WTC11 (cell line): ENCODE data around the gene SLC2A4RG. TPM values are rescaled to one million over a fixed set of nuclear protein-coding genes. Genes with fewer than 3 reads are reported as not detected.

ENCODE experiments used
- ATAC-seq: fragments of 200-7000 bp; cut with Tn5 transposase; 2 replicates; pipeline ENCODE4 v1.10.0; 2021; ENCODE audit warnings: mild to moderate bottlenecking, moderate library complexity
- CTCF ChIA-PET: fragments of 300-600 bp; sonication (Branson Sonifier 250); formaldehyde crosslinking; loops from one replicate; lab custom pipeline; 2021; ENCODE audit warnings: antibody characterized with exemption; lab: Charles Lee
- POLR2A ChIA-PET: fragments of 350-600 bp; sonication (Branson Sonifier 250); formaldehyde crosslinking; loops from one replicate; lab custom pipeline; 2021; ENCODE audit warnings: antibody characterized with exemption; lab: Charles Lee
- DNase-seq: peaks from one replicate; pipeline ENCODE4 v3.0.0; 2021; ENCODE audit warnings: low spot score
- H3K27ac Mint-ChIP-seq: 2 replicates; pipeline ENCODE4 v1.8.0; 2021; ENCODE audit warnings: mixed read lengths
- H3K27me3 Mint-ChIP-seq: 2 replicates; pipeline ENCODE4 v1.8.0; 2021; ENCODE audit warnings: low read depth, mild to moderate bottlenecking, moderate library complexity, mixed read lengths
- H3K36me3 Mint-ChIP-seq: 2 replicates; pipeline ENCODE4 v1.8.0; 2021; ENCODE audit warnings: mixed read lengths
- H3K4me1 Mint-ChIP-seq: 2 replicates; pipeline ENCODE4 v1.8.0; 2022; ENCODE audit warnings: mixed read lengths
- H3K4me3 Mint-ChIP-seq: 2 replicates; pipeline ENCODE4 v1.8.0; 2021; ENCODE audit warnings: mild to moderate bottlenecking, moderate library complexity, mixed read lengths
- H3K9me3 Mint-ChIP-seq: 2 replicates; pipeline ENCODE4 v1.8.0; 2021; ENCODE audit warnings: mixed read lengths
- ATF6 ChIP-seq: sonication (generic); formaldehyde crosslinking; IDR thresholded peaks from 2 replicates; pipeline ENCODE4 v1.8.1; 2023; ENCODE audit warnings: mild to moderate bottlenecking, missing genetic modification reagents
- CDX4 ChIP-seq: fragments of 250-450 bp; sonication (Bioruptor Pico); IDR thresholded peaks from 2 replicates; pipeline ENCODE4 v1.9.0; 2021; ENCODE audit warnings: moderate library complexity, mild to moderate bottlenecking, inconsistent platforms, borderline replicate concordance
- CREB1 ChIP-seq: sonication (generic); formaldehyde crosslinking; IDR thresholded peaks from 2 replicates; pipeline ENCODE4 v1.8.0; 2023; ENCODE audit warnings: mild to moderate bottlenecking, missing genetic modification reagents
- E2F5 ChIP-seq: sonication (generic); formaldehyde crosslinking; IDR thresholded peaks from 2 replicates; pipeline ENCODE4 v1.8.1; 2022; ENCODE audit warnings: mild to moderate bottlenecking, moderate library complexity, missing genetic modification reagents
- HMGXB4 ChIP-seq: sonication (generic); formaldehyde crosslinking; IDR thresholded peaks from 2 replicates; pipeline ENCODE4 v1.8.1; 2023; ENCODE audit warnings: mild to moderate bottlenecking, moderate library complexity, missing genetic modification reagents
- OVOL2 ChIP-seq: fragments of 250-450 bp; sonication (Bioruptor Pico); IDR thresholded peaks from 2 replicates; pipeline ENCODE4 v1.9.0; 2021; ENCODE audit warnings: mild to moderate bottlenecking, borderline replicate concordance
- RORB ChIP-seq: fragments of 250-450 bp; sonication (Bioruptor Pico); IDR thresholded peaks from 2 replicates; pipeline ENCODE4 v1.9.0; 2021; ENCODE audit warnings: mild to moderate bottlenecking
- SP1 ChIP-seq: sonication (generic); formaldehyde crosslinking; conservative IDR thresholded peaks from 2 replicates; pipeline ENCODE4 v1.8.1; 2022; ENCODE audit warnings: missing genetic modification reagents
- TCF7 ChIP-seq: sonication (generic); formaldehyde crosslinking; IDR thresholded peaks from 2 replicates; pipeline ENCODE4 v1.8.0; 2022; ENCODE audit warnings: mild to moderate bottlenecking, low read depth, missing genetic modification reagents, moderate library complexity
- TEAD4 ChIP-seq: sonication (generic); formaldehyde crosslinking; IDR thresholded peaks from 2 replicates; pipeline ENCODE4 v1.8.0; 2022; ENCODE audit warnings: mild to moderate bottlenecking, missing genetic modification reagents
- ZBTB43 ChIP-seq: sonication (generic); formaldehyde crosslinking; IDR thresholded peaks from 2 replicates; pipeline ENCODE4 v1.8.1; 2023; ENCODE audit warnings: mild to moderate bottlenecking, missing genetic modification reagents
- ZMAT4 ChIP-seq: fragments of 250-450 bp; sonication (Bioruptor Pico); IDR thresholded peaks from 2 replicates; pipeline ENCODE4 v1.9.0; 2021; ENCODE audit warnings: mild to moderate bottlenecking
- ZNF121 ChIP-seq: sonication (generic); formaldehyde crosslinking; IDR thresholded peaks from 2 replicates; pipeline ENCODE4 v1.8.0; 2023; ENCODE audit warnings: missing genetic modification reagents
- ZNF138 ChIP-seq: sonication (generic); formaldehyde crosslinking; conservative IDR thresholded peaks from 2 replicates; pipeline ENCODE4 v1.8.1; 2022; ENCODE audit warnings: mild to moderate bottlenecking, moderate library complexity, missing genetic modification reagents
- ZNF396 ChIP-seq: fragments of 250-450 bp; sonication (Bioruptor Pico); IDR thresholded peaks from 2 replicates; pipeline ENCODE4 v1.8.0; 2021; ENCODE audit warnings: mild to moderate bottlenecking, moderate library complexity, borderline replicate concordance
- ZNF423 ChIP-seq: fragments of 250-450 bp; sonication (Bioruptor Pico); IDR thresholded peaks from 2 replicates; pipeline ENCODE4 v2.1.2; 2022; ENCODE audit warnings: mild to moderate bottlenecking, moderate library complexity
- ZNF425 ChIP-seq: fragments of 250-450 bp; sonication (Bioruptor Pico); conservative IDR thresholded peaks from 2 replicates; pipeline ENCODE4 v1.9.0; 2021; ENCODE audit warnings: mild to moderate bottlenecking
- total RNA-seq: library from RNA; stranded (reverse); gene quantifications from 3 replicates; pipeline ENCODE4 v1.2.3, GENCODE V29; 2021

SLC2A4RG gene
- total RNA-seq, 1 experiment from 2014 or later, result 43.3 TPM

GRCh38 chr20:63693083-63693732 is 46.4 kb upstream of the SLC2A4RG start:
- ATAC-seq, result no peak

GRCh38 chr20:63693733-63694583 is 45.6 kb upstream of the SLC2A4RG start:
- POLR2A ChIA-PET, result no interaction called here
- Mint-ChIP-seq H3K36me3 (peaks cover 14% of the 10 kb centered on the region), H3K4me1 (peaks cover 7% of the 10 kb centered on the region), H3K4me3 (no peak overlapping the region), H3K9me3 (no peaks in the 10 kb centered on the region), H3K27me3 (peaks cover 3% of the 10 kb centered on the region; the same call in 1 of the 2 replicates), H3K27ac (no peak overlapping the region)
- ATAC-seq (no peak), DNase-seq (no peak)
- CTCF ChIA-PET, result no interaction called here
- no peak for TF ChIP-seq OVOL2
- TF ChIP-seq TEAD4 (CRISPR knock-in tag), result no peak
- TF ChIP-seq E2F5 (CRISPR knock-in tag), result no peak
- TF ChIP-seq ZNF423 (CRISPR knock-in tag), result no peak
- TF ChIP-seq HMGXB4 (CRISPR knock-in tag), result no peak
- no peak for TF ChIP-seq ZNF121 (CRISPR knock-in tag)

More at GRCh38 chr20:63693083-63693732, 46.4 kb upstream of the SLC2A4RG start:
- H3K27ac Mint-ChIP-seq, result no peak overlapping the region
- no peak for DNase-seq
- no peaks in the 10 kb centered on the region for H3K9me3 Mint-ChIP-seq
- TF ChIP-seq CREB1 (no peak), CDX4 (CRISPR knock-in tag) (no peak), TCF7 (CRISPR knock-in tag) (no peak)
- TF ChIP-seq, all 79 proteins: peak for 0
- Mint-ChIP-seq H3K36me3 (peaks cover 14% of the 10 kb centered on the region), H3K27me3 (peaks cover 3% of the 10 kb centered on the region; the same call in 1 of the 2 replicates), H3K4me3 (no peak overlapping the region), H3K4me1 (peaks cover 7% of the 10 kb centered on the region)
- POLR2A ChIA-PET, result no interaction called here
- CTCF ChIA-PET, result no interaction called here

GRCh38 chr20:63694584-63695423 is 44.8 kb upstream of the SLC2A4RG start:
- ChIA-PET CTCF (no interaction called here), POLR2A (no interaction called here)
- H3K9me3 Mint-ChIP-seq, result no peaks in the 10 kb centered on the region
- no peak overlapping the region for H3K4me3 Mint-ChIP-seq
- H3K4me1 Mint-ChIP-seq, result peaks cover 7% of the 10 kb centered on the region
- peaks cover 14% of the 10 kb centered on the region for H3K36me3 Mint-ChIP-seq
- ATAC-seq (no peak), DNase-seq (no peak)
- no peak overlapping the region for H3K27ac Mint-ChIP-seq
- H3K27me3 Mint-ChIP-seq, result peaks cover 3% of the 10 kb centered on the region; the same call in 1 of the 2 replicates
- no peak for TF ChIP-seq TCF7 (CRISPR knock-in tag)
- no peak for TF ChIP-seq ATF6
- TF ChIP-seq RORB (CRISPR knock-in tag), result no peak
- no peak for TF ChIP-seq ZNF423 (CRISPR knock-in tag)
- TF ChIP-seq SP1 (CRISPR knock-in tag), result no peak
- no peak for TF ChIP-seq ZNF425 (CRISPR knock-in tag)
- no peak for TF ChIP-seq E2F5 (CRISPR knock-in tag)
- no peak for TF ChIP-seq ZNF138 (CRISPR knock-in tag)
- no peak for TF ChIP-seq ZNF396 (CRISPR knock-in tag)
- TF ChIP-seq ZMAT4 (CRISPR knock-in tag), result no peak
- no peak for TF ChIP-seq ZBTB43 (CRISPR knock-in tag)
- TF ChIP-seq OVOL2, result no peak
